HEK293 (cell line): ENCODE data around the gene C2orf76.

Source experiments
- CTCF ChIA-PET: fragments of 350-600 bp; formaldehyde crosslinking; extraction: SDS; loops from one replicate; lab custom pipeline; 2021; ENCODE audit warnings: antibody characterized with exemption; lab: Yijun Ruan, JAX
- POLR2A ChIA-PET: fragments of 300-600 bp; formaldehyde crosslinking; extraction: SDS; loops from one replicate; lab custom pipeline; 2020; ENCODE audit warnings: antibody characterized with exemption, inconsistent platforms; lab: Yijun Ruan, JAX
- H3K27ac ChIP-seq: fragments of 200-500 bp; sonication (Bioruptor generic); 2 replicates; pipeline ENCODE4 v1.5.1; 2014; ENCODE audit warnings: low read depth, low read length, control low read depth, inconsistent platforms; ENCODE audit errors: extremely low read depth
- H3K36me3 ChIP-seq, 2 experiments: fragments of 200-500 bp in 1 of 2; sonication (Bioruptor generic) in 1 of 2; 1 replicate in 1 of 2; 2 replicates in 1 of 2; pipeline ENCODE4 v1.5.1; 2014 to 2017; ENCODE audit warnings: inconsistent platforms in 2 of 2, low read length in 2 of 2; ENCODE audit not compliant: control insufficient read depth in 2 of 2, insufficient read depth in 1 of 2
- H3K4me1 ChIP-seq: fragments of 200-500 bp; sonication (Bioruptor generic); 2 replicates; pipeline ENCODE4 v1.5.1; 2014; ENCODE audit warnings: mild to moderate bottlenecking, low read length, inconsistent platforms; ENCODE audit not compliant: control insufficient read depth, insufficient read depth
- H3K4me3 ChIP-seq: 2 replicates; pipeline ENCODE4 v1.5.1; 2011; ENCODE audit warnings: low read depth, mild to moderate bottlenecking, control low read depth, low read length, moderate library complexity
- H3K9me3 ChIP-seq: fragments of 200-500 bp; sonication (Bioruptor generic); 2 replicates; pipeline ENCODE4 v1.5.1; 2014; ENCODE audit warnings: low read depth, low read length, inconsistent platforms; ENCODE audit not compliant: control insufficient read depth, insufficient read depth
- ELK4 ChIP-seq: IDR thresholded peaks from 2 replicates; pipeline ENCODE4 v1.6.1; 2011; ENCODE audit warnings: mild to moderate bottlenecking, low read depth, low read length, borderline replicate concordance
- KLF9 ChIP-seq: fragments of 450-650 bp; formaldehyde crosslinking; IDR thresholded peaks from 2 replicates; pipeline ENCODE4 v1.5.1; 2016; ENCODE audit warnings: missing biosample characterization, missing genetic modification characterization, low read depth
- OSR2 ChIP-seq: fragments of 450-650 bp; formaldehyde crosslinking; IDR thresholded peaks from 2 replicates; pipeline ENCODE4 v1.5.1; 2016; ENCODE audit warnings: missing biosample characterization, missing genetic modification characterization
- PRDM10 ChIP-seq: fragments of 450-650 bp; formaldehyde crosslinking; IDR thresholded peaks from 2 replicates; pipeline ENCODE4 v1.5.1; 2016; ENCODE audit warnings: missing biosample characterization, missing genetic modification characterization
- SP3 ChIP-seq: fragments of 450-650 bp; formaldehyde crosslinking; IDR thresholded peaks from 2 replicates; pipeline ENCODE4 v1.5.1; 2016; ENCODE audit warnings: missing biosample characterization, missing genetic modification characterization
- ZNF280D ChIP-seq: fragments of 450-650 bp; formaldehyde crosslinking; IDR thresholded peaks from 2 replicates; pipeline ENCODE4 v1.5.1; 2016; ENCODE audit warnings: missing biosample characterization, missing genetic modification characterization
- ZNF449 ChIP-seq: fragments of 450-650 bp; formaldehyde crosslinking; IDR thresholded peaks from 2 replicates; pipeline ENCODE4 v1.5.1; 2017; ENCODE audit warnings: missing biosample characterization, mild to moderate bottlenecking, missing genetic modification characterization, moderate library complexity
- ZNF560 ChIP-seq: fragments of 450-650 bp; formaldehyde crosslinking; IDR thresholded peaks from 2 replicates; pipeline ENCODE4 v1.5.1; 2017; ENCODE audit warnings: missing biosample characterization, missing genetic modification characterization, borderline replicate concordance
- ZNF580 ChIP-seq: fragments of 450-650 bp; formaldehyde crosslinking; IDR thresholded peaks from 2 replicates; pipeline ENCODE4 v1.5.1; 2016; ENCODE audit warnings: missing biosample characterization, missing genetic modification characterization
- ZNF623 ChIP-seq: fragments of 450-650 bp; formaldehyde crosslinking; IDR thresholded peaks from 2 replicates; pipeline ENCODE4 v1.5.1; 2016; ENCODE audit warnings: missing biosample characterization, missing genetic modification characterization
- ZNF654 ChIP-seq: fragments of 450-650 bp; formaldehyde crosslinking; IDR thresholded peaks from 2 replicates; pipeline ENCODE4 v1.5.1; 2016; ENCODE audit warnings: low read depth, missing biosample characterization, missing genetic modification characterization
- ZNF670 ChIP-seq: fragments of 450-650 bp; formaldehyde crosslinking; IDR thresholded peaks from 2 replicates; pipeline ENCODE4 v1.5.1; 2016; ENCODE audit warnings: missing biosample characterization, missing genetic modification characterization, low read depth
- ZNF837 ChIP-seq: fragments of 450-650 bp; formaldehyde crosslinking; IDR thresholded peaks from 2 replicates; pipeline ENCODE4 v1.5.1; 2016; ENCODE audit warnings: missing biosample characterization, missing genetic modification characterization
- TF ChIP-seq, protein P1 (sequence below): fragments of 450-650 bp; formaldehyde crosslinking; IDR thresholded peaks from 2 replicates; pipeline ENCODE4 v1.5.1; 2016; ENCODE audit warnings: missing biosample characterization, missing genetic modification characterization, borderline replicate concordance
- TF ChIP-seq, protein P2 (sequence below): sonication (generic); formaldehyde crosslinking; IDR thresholded peaks from 2 replicates; pipeline ENCODE4 v1.8.1; 2022; ENCODE audit warnings: mild to moderate bottlenecking, moderate library complexity, missing genetic modification reagents
- TF ChIP-seq, protein P3 (sequence below): fragments of 450-650 bp; formaldehyde crosslinking; IDR thresholded peaks from 2 replicates; pipeline ENCODE4 v1.5.1; 2016; ENCODE audit warnings: missing biosample characterization, missing genetic modification characterization, borderline replicate concordance

Gene C2orf76

GRCh38 chr2:119282146-119282995, 84.3 kb downstream of the C2orf76 start:
- ChIA-PET CTCF (interaction anchor here (0.8 to 1.6 kb wide), 3 partner anchors 16 to 253 kb away, joined by 4 to 5 read pairs (median 4); no protein-coding TSS in a partner anchor), POLR2A (no interaction called here)
- TF ChIP-seq ZNF670 (tag by site-specific recombination) (no peak), SP3 (tag by site-specific recombination) (no peak), KLF9 (no peak), ELK4 (no peak), ZNF580 (tag by site-specific recombination) (no peak), ZNF449 (tag by site-specific recombination) (no peak), PRDM10 (tag by site-specific recombination) (no peak), ZNF654 (tag by site-specific recombination) (no peak), ZNF837 (tag by site-specific recombination) (no peak), ZNF560 (tag by site-specific recombination) (no peak), ZNF280D (no peak), OSR2 (tag by site-specific recombination) (no peak), ZNF623 (tag by site-specific recombination) (no peak)
- TF ChIP-seq, protein P1, sequence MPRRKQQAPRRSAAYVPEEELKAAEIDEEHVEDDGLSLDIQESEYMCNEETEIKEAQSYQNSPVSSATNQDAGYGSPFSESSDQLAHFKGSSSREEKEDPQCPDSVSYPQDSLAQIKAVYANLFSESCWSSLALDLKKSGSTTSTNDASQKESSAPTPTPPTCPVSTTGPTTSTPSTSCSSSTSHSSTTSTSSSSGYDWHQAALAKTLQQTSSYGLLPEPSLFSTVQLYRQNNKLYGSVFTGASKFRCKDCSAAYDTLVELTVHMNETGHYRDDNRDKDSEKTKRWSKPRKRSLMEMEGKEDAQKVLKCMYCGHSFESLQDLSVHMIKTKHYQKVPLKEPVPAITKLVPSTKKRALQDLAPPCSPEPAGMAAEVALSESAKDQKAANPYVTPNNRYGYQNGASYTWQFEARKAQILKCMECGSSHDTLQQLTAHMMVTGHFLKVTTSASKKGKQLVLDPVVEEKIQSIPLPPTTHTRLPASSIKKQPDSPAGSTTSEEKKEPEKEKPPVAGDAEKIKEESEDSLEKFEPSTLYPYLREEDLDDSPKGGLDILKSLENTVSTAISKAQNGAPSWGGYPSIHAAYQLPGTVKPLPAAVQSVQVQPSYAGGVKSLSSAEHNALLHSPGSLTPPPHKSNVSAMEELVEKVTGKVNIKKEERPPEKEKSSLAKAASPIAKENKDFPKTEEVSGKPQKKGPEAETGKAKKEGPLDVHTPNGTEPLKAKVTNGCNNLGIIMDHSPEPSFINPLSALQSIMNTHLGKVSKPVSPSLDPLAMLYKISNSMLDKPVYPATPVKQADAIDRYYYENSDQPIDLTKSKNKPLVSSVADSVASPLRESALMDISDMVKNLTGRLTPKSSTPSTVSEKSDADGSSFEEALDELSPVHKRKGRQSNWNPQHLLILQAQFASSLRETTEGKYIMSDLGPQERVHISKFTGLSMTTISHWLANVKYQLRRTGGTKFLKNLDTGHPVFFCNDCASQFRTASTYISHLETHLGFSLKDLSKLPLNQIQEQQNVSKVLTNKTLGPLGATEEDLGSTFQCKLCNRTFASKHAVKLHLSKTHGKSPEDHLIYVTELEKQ (tag by site-specific recombination), result no peak
- TF ChIP-seq, protein P2, sequence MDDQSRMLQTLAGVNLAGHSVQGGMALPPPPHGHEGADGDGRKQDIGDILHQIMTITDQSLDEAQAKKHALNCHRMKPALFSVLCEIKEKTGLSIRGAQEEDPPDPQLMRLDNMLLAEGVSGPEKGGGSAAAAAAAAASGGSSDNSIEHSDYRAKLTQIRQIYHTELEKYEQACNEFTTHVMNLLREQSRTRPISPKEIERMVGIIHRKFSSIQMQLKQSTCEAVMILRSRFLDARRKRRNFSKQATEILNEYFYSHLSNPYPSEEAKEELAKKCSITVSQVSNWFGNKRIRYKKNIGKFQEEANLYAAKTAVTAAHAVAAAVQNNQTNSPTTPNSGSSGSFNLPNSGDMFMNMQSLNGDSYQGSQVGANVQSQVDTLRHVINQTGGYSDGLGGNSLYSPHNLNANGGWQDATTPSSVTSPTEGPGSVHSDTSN (CRISPR knock-in tag), result no peak
- TF ChIP-seq, protein P3, sequence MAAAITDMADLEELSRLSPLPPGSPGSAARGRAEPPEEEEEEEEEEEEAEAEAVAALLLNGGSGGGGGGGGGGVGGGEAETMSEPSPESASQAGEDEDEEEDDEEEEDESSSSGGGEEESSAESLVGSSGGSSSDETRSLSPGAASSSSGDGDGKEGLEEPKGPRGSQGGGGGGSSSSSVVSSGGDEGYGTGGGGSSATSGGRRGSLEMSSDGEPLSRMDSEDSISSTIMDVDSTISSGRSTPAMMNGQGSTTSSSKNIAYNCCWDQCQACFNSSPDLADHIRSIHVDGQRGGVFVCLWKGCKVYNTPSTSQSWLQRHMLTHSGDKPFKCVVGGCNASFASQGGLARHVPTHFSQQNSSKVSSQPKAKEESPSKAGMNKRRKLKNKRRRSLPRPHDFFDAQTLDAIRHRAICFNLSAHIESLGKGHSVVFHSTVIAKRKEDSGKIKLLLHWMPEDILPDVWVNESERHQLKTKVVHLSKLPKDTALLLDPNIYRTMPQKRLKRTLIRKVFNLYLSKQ (tag by site-specific recombination), result no peak
- H3K36me3 ChIP-seq, result no peaks in the 10 kb centered on the region
- no peaks in the 10 kb centered on the region for H3K9me3 ChIP-seq
- no peak overlapping the region for H3K27ac ChIP-seq
- no peak overlapping the region for H3K4me3 ChIP-seq
- H3K4me1 ChIP-seq, result no peaks in the 10 kb centered on the region
